ENCODE measurements around the gene LAMA2.

LAMA2 gene

DNA sequence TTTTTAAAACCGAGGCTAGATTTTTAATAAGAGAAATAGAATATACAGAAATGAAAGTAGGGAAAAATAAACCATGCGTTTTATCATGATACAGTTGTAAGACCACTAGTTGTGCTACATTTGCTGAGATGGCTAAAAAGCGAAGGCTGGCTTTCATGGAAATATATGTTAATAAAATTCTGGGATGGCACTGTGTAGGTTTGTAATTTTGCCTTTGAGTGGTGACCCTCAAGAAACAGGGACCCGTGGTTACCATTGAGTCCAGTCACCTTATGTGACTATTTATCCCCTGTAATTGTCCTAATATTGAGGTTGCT lies 593.3 kb downstream of the LAMA2 start:
- no peak for DNase-seq

- DNase-seq, result no peak
Observed at GRCh38 chr6:129476810-129477209, 593.9 kb downstream of the LAMA2 start.

DNA sequence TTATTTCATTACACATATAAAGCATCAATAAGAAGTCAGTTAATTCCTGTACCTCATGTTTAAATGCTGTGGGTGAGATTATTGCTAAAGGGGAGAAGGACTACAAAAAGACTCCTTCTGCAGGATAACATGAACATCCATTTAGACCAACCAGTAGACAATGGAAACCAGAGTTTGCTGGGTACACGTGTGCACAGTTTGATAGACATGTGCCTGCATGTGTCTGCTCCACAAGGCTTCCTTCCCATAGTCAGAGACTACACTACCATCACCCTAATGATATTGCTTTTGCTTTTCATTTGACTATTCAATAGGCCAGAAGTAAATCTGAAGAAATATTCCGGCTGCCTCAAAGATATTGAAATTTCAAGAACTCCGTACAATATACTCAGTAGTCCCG lies 595.4 kb downstream of the LAMA2 start:
- no peak for DNase-seq

GRCh38 chr6:129481706-129482105 lies 598.8 kb downstream of the LAMA2 start:
- no peak for DNase-seq

- no peak for DNase-seq
Observed at GRCh38 chr6:129485746-129486145, 602.8 kb downstream of the LAMA2 start.

DNA sequence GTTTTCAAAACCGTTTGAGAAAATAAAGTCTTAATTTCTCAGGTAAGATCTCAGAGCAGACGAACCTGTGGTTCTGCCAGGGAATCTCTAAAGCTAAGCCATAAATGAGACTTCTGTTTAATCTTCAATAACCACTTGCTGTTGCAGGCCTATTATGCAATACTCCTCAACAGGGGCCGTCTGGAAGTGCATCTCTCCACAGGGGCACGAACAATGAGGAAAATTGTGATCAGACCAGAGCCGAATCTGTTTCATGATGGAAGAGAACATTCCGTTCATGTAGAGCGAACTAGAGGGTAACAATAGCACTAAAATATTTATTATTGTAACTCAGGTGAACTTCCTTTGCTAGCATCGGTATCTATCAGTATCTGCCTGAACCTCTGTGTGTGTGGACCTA lies 603.4 kb downstream of the LAMA2 start:
- DNase-seq, result no peak

GRCh38 chr6:129488313-129488712 lies 605.4 kb downstream of the LAMA2 start:
- DNase-seq, result no peak

GRCh38 chr6:129489215-129489765 lies 606.4 kb downstream of the LAMA2 start:
- no peak for DNase-seq

- DNase-seq, result peak; percentile 31
Observed at GRCh38 chr6:129490521-129491255, 607.8 kb downstream of the LAMA2 start.

GRCh38 chr6:129491436-129491835 lies 608.5 kb downstream of the LAMA2 start:
- no peak for DNase-seq

DNA sequence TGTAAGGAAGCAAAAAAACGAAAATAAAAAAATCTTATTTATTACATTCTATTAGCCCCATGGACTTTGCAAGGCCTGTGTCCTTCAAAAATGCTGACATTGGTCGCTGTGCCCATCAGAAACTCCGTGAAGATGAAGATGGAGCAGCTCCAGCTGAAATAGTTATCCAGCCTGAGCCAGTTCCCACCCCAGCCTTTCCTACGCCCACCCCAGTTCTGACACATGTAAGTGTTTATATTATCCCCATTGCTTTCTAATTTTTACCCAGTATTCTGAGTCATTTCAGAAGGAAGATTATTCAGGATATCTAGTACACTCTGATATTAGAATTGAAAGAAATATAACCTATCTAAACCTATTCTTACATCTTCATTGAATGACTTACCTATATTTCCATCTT lies 609.3 kb downstream of the LAMA2 start:
- DNase-seq, result no peak

- no peak for DNase-seq
Observed at GRCh38 chr6:129493354-129493902, 610.5 kb downstream of the LAMA2 start.

GRCh38 chr6:129494099-129494498 lies 611.2 kb downstream of the LAMA2 start:
- DNase-seq, result no peak

DNA sequence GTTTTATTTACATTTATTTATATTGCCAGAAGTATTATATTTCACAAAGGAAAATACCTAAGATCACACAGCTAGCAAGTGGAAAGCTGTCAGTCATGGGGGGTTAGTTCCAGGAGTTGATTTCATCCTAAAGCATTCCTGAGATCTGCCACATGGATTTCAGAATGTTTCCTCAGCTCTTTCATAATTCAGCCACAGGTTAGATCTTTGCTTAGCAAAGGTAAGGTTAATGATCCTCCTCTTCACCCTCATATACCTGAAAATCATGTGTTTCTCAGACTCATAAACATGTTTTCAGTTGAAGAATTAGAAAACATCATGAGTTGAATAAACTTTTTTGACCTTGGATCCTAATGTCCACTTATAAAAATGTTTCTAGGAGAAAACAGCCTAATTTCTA lies 611.6 kb downstream of the LAMA2 start:
- DNase-seq, result no peak

DNA sequence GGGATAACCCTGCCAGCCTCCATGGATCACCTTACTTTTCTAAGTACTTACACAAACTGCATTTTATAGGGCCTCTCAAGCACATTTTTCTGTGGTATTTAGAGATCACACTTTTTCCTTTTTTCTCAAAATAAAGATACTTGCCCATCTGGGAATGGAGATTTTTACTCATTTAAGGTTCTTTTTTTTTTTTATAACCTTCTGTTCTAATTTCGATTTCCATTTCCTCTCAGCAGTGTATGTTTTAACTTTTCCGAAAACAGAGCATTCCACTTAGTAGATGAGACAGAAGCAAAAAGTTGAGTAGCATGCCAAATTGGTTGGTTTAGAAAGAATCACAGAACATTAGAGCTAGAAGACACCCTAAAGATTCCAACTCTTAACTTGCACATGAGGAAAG lies 612.7 kb downstream of the LAMA2 start:
- no peak for DNase-seq

- no peak for DNase-seq
Observed at GRCh38 chr6:129497481-129498441, 614.8 kb downstream of the LAMA2 start.

DNA sequence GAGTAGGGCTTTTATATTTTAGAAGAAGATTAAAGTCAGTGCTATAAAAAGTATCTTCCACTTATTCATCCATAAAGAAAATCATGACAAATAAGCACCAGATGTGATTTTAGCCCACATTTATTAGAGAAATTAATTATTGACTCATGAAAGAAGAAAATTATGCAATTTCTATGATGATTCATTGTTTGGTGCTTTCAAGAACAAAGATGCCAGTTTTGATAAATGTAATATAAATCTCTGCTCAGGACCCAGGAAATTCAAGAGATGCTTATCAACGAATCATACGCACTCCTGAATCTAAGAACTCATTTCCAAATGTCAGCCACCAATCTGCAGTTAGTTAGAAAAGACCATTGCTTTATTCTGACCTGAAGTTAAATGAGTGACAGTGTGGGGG lies 615.6 kb downstream of the LAMA2 start:
- no peak for DNase-seq

- DNase-seq, result peak; percentile 29
Observed at GRCh38 chr6:129498950-129499842, 616.3 kb downstream of the LAMA2 start.

- DNase-seq, result no peak
Observed at GRCh38 chr6:129499843-129500219, 616.9 kb downstream of the LAMA2 start.

DNA sequence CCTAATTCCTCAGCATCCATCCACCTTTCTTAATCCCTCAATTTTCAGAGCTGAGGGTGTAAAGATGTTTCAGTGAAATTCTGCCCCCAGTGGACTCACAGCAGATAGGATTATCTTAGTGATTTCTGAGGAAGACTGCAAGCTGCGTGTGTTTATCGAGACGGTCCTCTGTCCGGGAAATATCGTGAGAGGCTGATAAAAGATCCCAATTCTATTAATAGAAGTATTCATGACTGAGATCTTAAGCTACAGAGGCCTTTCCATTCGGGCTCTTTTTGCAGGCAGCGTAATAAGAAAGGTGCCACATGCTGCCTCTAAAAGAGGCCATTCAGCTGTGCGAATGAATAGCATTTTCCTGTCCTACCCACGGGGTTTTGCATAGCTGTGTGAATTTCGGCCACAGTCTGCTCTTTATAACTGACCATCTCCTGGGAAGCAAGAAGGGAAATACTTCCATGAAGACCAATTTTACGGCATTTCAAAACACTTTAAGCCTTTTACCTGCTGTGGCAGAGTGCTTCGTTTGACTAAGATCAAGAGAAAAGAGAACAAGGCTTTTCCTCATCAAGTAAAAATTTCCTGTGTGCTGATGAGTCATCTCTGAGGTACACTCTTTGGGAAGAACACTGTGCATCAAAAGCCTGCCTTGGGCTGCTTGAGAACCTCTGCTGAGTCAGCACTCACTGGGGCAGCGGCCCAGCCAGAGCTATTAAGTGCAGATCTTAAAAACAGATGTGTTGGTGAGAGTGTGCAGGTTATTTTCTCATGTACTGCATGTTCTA lies 618.2 kb downstream of the LAMA2 start:
- DNase-seq, result no peak

DNA sequence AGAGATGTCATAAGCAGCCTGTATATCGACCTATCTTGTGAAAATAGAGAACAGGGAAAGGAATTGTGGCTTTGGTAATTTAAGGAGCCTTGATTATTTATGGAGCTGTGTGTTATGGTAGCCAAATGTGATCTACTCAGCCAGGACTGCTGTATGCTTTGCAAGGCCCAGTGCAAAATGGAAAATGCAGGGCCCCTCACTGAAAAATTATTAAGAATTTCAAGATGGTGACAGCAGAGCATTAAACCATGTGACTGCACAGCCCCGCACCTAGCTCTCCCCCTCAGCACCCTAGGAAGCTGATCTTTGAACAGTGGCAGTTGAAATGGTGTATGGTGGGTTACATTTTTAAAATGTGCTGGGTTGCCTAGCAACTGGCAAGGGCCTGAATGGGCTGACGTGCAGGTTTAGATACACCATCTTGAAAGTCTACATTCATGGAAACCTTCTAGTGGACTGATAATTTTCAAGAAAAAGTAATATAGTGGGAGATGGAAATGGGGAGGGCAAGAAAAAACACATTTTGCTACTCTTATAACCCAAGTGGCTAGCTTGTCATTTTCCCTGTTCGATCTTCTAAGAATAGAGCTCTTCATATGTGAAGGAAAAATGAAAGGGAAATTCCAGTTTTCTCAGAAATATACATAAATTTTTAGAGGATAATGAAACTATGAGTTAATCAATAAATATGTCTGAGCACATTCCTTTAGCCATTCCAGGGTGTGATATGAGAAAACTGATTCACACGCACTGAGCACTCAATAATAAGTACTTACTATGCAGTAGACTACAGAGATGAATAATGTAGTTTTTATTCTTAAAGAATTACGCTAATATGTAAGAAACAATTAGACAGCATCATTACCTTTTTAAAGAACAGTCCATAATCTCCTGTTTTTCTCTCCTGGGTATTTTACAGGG lies 619.1 kb downstream of the LAMA2 start:
- DNase-seq, result no peak
